H1 (cell line): ENCODE measurements around the gene LRP5. TPM values are rescaled to one million over a fixed set of nuclear protein-coding genes. Genes with fewer than 3 reads are reported as not detected.

Experiments used
- CTCF ChIA-PET: fragments of 300-600 bp; sonication (Branson Sonifier 250); formaldehyde crosslinking; loops from one replicate; lab custom pipeline; 2021; ENCODE audit not compliant: partially characterized antibody; lab: Charles Lee
- POLR2A ChIA-PET: fragments of 300-600 bp; sonication (Branson Sonifier 250); formaldehyde crosslinking; loops from one replicate; lab custom pipeline; 2021; ENCODE audit warnings: inconsistent platforms; ENCODE audit not compliant: partially characterized antibody; lab: Charles Lee
- DNase-seq, 2 experiments: peaks; one replicate each; pipeline versions ENCODE4 v3.0.0 to v3.0.0-alpha.2; 2010 to 2022; ENCODE audit warnings: low spot score in 2 of 2, low read depth in 1 of 2, mixed read lengths in 1 of 2
- FAIRE-seq: peaks from 2 replicates; lab custom pipeline; 2011; peaks lifted over from hg19 to GRCh38; lab: Jason Lieb, UNC
- H2AFZ ChIP-seq: 2 replicates; pipeline ENCODE4 v1.8.1; 2012; ENCODE audit warnings: low read length, inconsistent platforms
- H2AK5ac ChIP-seq: 2 replicates; pipeline ENCODE4 v1.6.1; 2013; ENCODE audit warnings: low read depth, low read length
- H2BK120ac ChIP-seq: replicated peaks from 2 replicates; pipeline ENCODE3; 2013; ENCODE audit warnings: low read depth, low read length, inconsistent platforms
- H2BK12ac ChIP-seq: 2 replicates; pipeline ENCODE4 v1.6.1; 2013; ENCODE audit warnings: low read depth, low read length
- H2BK15ac ChIP-seq: 2 replicates; pipeline ENCODE4 v1.6.1; 2013; ENCODE audit warnings: low read length
- H2BK20ac ChIP-seq: 2 replicates; pipeline ENCODE4 v1.6.1; 2013; ENCODE audit warnings: low read length
- H2BK5ac ChIP-seq: 2 replicates; pipeline ENCODE4 v1.6.1; 2013; ENCODE audit warnings: low read depth, low read length
- H3K14ac ChIP-seq: 2 replicates; pipeline ENCODE4 v1.6.1; 2013; ENCODE audit warnings: inconsistent platforms; ENCODE audit not compliant: insufficient read length
- H3K18ac ChIP-seq: 2 replicates; pipeline ENCODE4 v1.6.1; 2013; ENCODE audit warnings: low read length; ENCODE audit errors: extremely low read depth
- H3K23ac ChIP-seq: 2 replicates; pipeline ENCODE4 v1.6.1; 2013; ENCODE audit warnings: inconsistent platforms; ENCODE audit not compliant: insufficient read length
- H3K23me2 ChIP-seq: 2 replicates; pipeline ENCODE4 v1.6.1; 2013; ENCODE audit warnings: low read depth, low read length
- H3K27ac ChIP-seq: 2 replicates; pipeline ENCODE4 v1.6.1; 2011; ENCODE audit warnings: low read depth, low read length, inconsistent platforms
- H3K27me3 ChIP-seq, 4 experiments: replicated peaks in 1 of 4; 1 replicate in 1 of 4; 2 replicates in 3 of 4; pipeline versions ENCODE4 v1.6.1 to v1.8.1; 2011 to 2013; ENCODE audit warnings: low read length in 3 of 4, mild to moderate bottlenecking in 3 of 4, inconsistent platforms in 2 of 4, mixed read lengths in 2 of 4, moderate library complexity in 1 of 4; ENCODE audit not compliant: control insufficient read depth in 3 of 4, insufficient read depth in 3 of 4; ENCODE audit errors: extremely low read depth in 1 of 4
- H3K36me3 ChIP-seq, 4 experiments: 2 replicates each; pipeline versions ENCODE4 v1.6.1 to v1.8.1; 2011 to 2013; ENCODE audit warnings: mild to moderate bottlenecking in 4 of 4, low read length in 3 of 4, moderate library complexity in 2 of 4, control low read depth in 1 of 4, inconsistent platforms in 1 of 4; ENCODE audit not compliant: insufficient read depth in 4 of 4, control insufficient read depth in 2 of 4
- H3K4ac ChIP-seq: replicated peaks from 2 replicates; pipeline ENCODE3; 2013; ENCODE audit warnings: low read length, low read depth, mixed read lengths, inconsistent platforms; ENCODE audit not compliant: insufficient read length
- H3K4me1 ChIP-seq, 4 experiments: replicated peaks in 1 of 4; 1 replicate in 1 of 4; 2 replicates in 3 of 4; pipeline versions ENCODE4 v1.6.1 to v1.8.1; 2011 to 2013; ENCODE audit warnings: low read length in 3 of 4, inconsistent platforms in 2 of 4, mixed read lengths in 1 of 4; ENCODE audit not compliant: insufficient read depth in 4 of 4, control insufficient read depth in 3 of 4
- H3K4me2 ChIP-seq, 2 experiments: 2 replicates each; pipeline versions ENCODE4 v1.6.1 to v1.8.1; 2011 to 2013; ENCODE audit warnings: low read depth in 2 of 2, low read length in 2 of 2, control low read depth in 1 of 2, inconsistent platforms in 1 of 2, mild to moderate bottlenecking in 1 of 2; ENCODE audit not compliant: insufficient read depth in 1 of 2
- H3K4me3 ChIP-seq, 4 experiments: fragments of 200-600, 300-600 bp in 1 of 4; sonication (generic), shearing (Covaris generic), sonication (Bioruptor Twin) in 1 of 4; 2 replicates each; pipeline versions ENCODE4 v1.5.1 to v1.8.1; 2011 to 2016; ENCODE audit warnings: low read length in 4 of 4, low read depth in 3 of 4, control low read depth in 2 of 4, inconsistent platforms in 2 of 4, mild to moderate bottlenecking in 2 of 4, mixed read lengths in 1 of 4, moderate library complexity in 1 of 4; ENCODE audit not compliant: insufficient read depth in 2 of 4; ENCODE audit errors: extremely low read depth in 1 of 4
- H3K56ac ChIP-seq: replicated peaks from 2 replicates; pipeline ENCODE3; 2013; ENCODE audit warnings: low read depth, mild to moderate bottlenecking, mixed read lengths, low read length, inconsistent platforms; ENCODE audit not compliant: insufficient read length
- H3K79me1 ChIP-seq: 2 replicates; pipeline ENCODE4 v1.6.1; 2013; ENCODE audit warnings: low read depth, low read length, control low read depth
- H3K79me2 ChIP-seq, 2 experiments: 2 replicates each; pipeline versions ENCODE4 v1.6.1 to v1.8.1; 2012 to 2013; ENCODE audit warnings: low read length in 2 of 2, mild to moderate bottlenecking in 2 of 2, inconsistent platforms in 1 of 2; ENCODE audit not compliant: insufficient read depth in 2 of 2, control insufficient read depth in 1 of 2
- H3K9ac ChIP-seq, 4 experiments: replicated peaks in 1 of 4; 1 replicate in 1 of 4; 2 replicates in 3 of 4; pipeline versions ENCODE4 v1.6.1 to v1.8.1; 2011 to 2013; ENCODE audit warnings: low read depth in 3 of 4, low read length in 3 of 4, control low read depth in 2 of 4, mild to moderate bottlenecking in 2 of 4, moderate library complexity in 2 of 4, inconsistent platforms in 1 of 4; ENCODE audit errors: extremely low read depth in 1 of 4
- H3K9me3 ChIP-seq, 2 experiments: 2 replicates each; pipeline versions ENCODE4 v1.6.1 to v1.8.1; 2012 to 2013; ENCODE audit warnings: mild to moderate bottlenecking in 2 of 2, moderate library complexity in 2 of 2, control low read depth in 1 of 2, inconsistent platforms in 1 of 2, low read depth in 1 of 2, low read length in 1 of 2, mixed read lengths in 1 of 2; ENCODE audit not compliant: insufficient read depth in 2 of 2
- H4K20me1 ChIP-seq, 2 experiments: replicated peaks in 1 of 2; 2 replicates each; pipeline versions ENCODE3 to v1.8.1; 2011 to 2013; ENCODE audit warnings: inconsistent platforms in 2 of 2, low read length in 2 of 2, mild to moderate bottlenecking in 1 of 2; ENCODE audit not compliant: insufficient read depth in 2 of 2, control insufficient read depth in 1 of 2
- H4K5ac ChIP-seq: 2 replicates; pipeline ENCODE4 v1.6.1; 2013; ENCODE audit warnings: low read length, low read depth, mixed read lengths, inconsistent platforms; ENCODE audit not compliant: insufficient read length
- H4K8ac ChIP-seq: 2 replicates; pipeline ENCODE4 v1.8.0; 2013; ENCODE audit warnings: mild to moderate bottlenecking, moderate library complexity, low read length, inconsistent platforms; ENCODE audit not compliant: insufficient read depth; ENCODE audit errors: extremely low read depth
- H4K91ac ChIP-seq: replicated peaks from 2 replicates; pipeline ENCODE3; 2013; ENCODE audit warnings: low read length, mixed read lengths, inconsistent platforms; ENCODE audit not compliant: insufficient read length
- EZH2 ChIP-seq: fragments of 200-600 bp; sonication (generic); IDR thresholded peaks from 2 replicates; pipeline ENCODE4 v1.7.1; 2012; ENCODE audit warnings: low read depth, mild to moderate bottlenecking, moderate library complexity, low read length, inconsistent platforms; ENCODE audit not compliant: severe bottlenecking
- MAX ChIP-seq: IDR thresholded peaks from 2 replicates; pipeline ENCODE4 v1.6.1; 2012; ENCODE audit warnings: inconsistent platforms
- WGBS, 2 experiments: shearing (Covaris generic) in 1 of 2; methylation state at CpG; one replicate each; pipeline versions ENCODE4 v1.1.6 to v1.1.7; 2013 to 2015; ENCODE audit warnings: low lambda C conversion rate in 2 of 2, mixed read lengths in 2 of 2, inconsistent platforms in 1 of 2, low coverage in 1 of 2, missing lambda C conversion rate in 1 of 2; ENCODE audit not compliant: insufficient replicate concordance in 2 of 2, insufficient coverage in 1 of 2, insufficient read length in 1 of 2; ENCODE audit errors: extremely low coverage in 1 of 2, missing lambda C conversion rate in 1 of 2; 5-methylcytosine and 5-hydroxymethylcytosine counted together
- polyA plus RNA-seq, 7 experiments: library from polyadenylated mRNA; depleted of rRNA in 3 of 7; stranded (reverse) in 5 of 7; unstranded in 2 of 7; fragments of >200 nt in 5 of 7; fragments of 200-250 nt in 2 of 7; gene quantifications; 1 replicate in 5 of 7; 2 replicates in 1 of 7; 4 replicates in 1 of 7; pipeline versions ENCODE4 v1.2.1 to v1.2.3, GENCODE V29; 2011 to 2013; ENCODE audit warnings: missing spikeins in 2 of 7, mixed read lengths in 2 of 7
- total RNA-seq: library from RNA; stranded (reverse); fragmentation: NEBNext Ultra II Directional; extraction: Animal tissue kit (Norgen Biotek cat#: 25700); gene quantifications from 2 replicates; pipeline ENCODE4 v1.2.1, GENCODE V29; 2021

Gene LRP5
- total and polyA plus RNA-seq, 2 of the 8 experiments (the other 6 are each of a cell fraction or from before 2014, with no cell fraction given): 19.0 to 38.9 TPM

DNA sequence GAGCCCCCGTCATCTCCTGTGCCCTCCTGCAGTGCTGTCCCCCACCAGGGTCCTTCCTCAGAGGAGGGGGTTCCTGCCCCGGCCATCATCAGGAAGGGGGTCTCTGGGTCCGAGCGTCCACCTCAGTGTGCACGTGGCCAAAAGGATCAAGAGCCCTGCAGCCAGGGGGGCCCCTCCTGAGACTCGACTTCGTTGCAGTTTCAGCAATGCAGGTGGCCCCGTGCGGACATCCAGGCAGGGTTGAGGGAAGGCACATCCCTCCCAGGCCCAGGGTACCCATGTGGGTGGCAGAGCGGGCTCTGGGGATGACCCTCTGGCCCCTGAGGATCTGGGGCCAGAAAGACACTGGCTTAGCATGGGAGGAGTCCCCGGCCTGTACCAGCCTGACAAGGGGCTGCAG lies 41.3 kb downstream of the LRP5 start:
- H4K20me1 ChIP-seq: peaks cover 3 to 12% of the 10 kb centered on the region in 2 experiments
- no peaks in the 10 kb centered on the region for H3K27me3 ChIP-seq
- H3K56ac ChIP-seq: no peak overlapping the region
- H3K23me2 ChIP-seq: peaks cover 6% of the 10 kb centered on the region; the same call in 1 of the 2 replicates
- peak overlapping the region; percentile 52; the same call in 1 of the 2 replicates for H2BK5ac ChIP-seq
- H3K4ac ChIP-seq: no peak overlapping the region
- H4K91ac ChIP-seq: peak overlapping the region; percentile 65
- H3K14ac ChIP-seq: no peak overlapping the region
- H3K36me3 ChIP-seq: peaks cover 0 to 10% (median 5%) of the 10 kb centered on the region in 4 experiments; a peak in 3 of 8 replicates
- 0 out of 2 replicates have a peak overlapping the region, but pooled peaks have one; percentile 27 for H3K27ac ChIP-seq
- DNase-seq (no peak), FAIRE-seq (no peak)
- H3K4me2 ChIP-seq: no peak overlapping the region
- peaks cover 0 to 7% of the 10 kb centered on the region in 2 experiments; a peak in 2 of 4 replicates for H3K79me2 ChIP-seq
- H3K4me3 ChIP-seq: no peak overlapping the region
- CTCF ChIA-PET: interaction anchor here (3.1 kb wide), 1 partner anchor 28 kb away, joined by 10 read pairs; no protein-coding TSS in a partner anchor
- no peak overlapping the region for H4K5ac ChIP-seq
- peaks cover 7% of the 10 kb centered on the region for H3K79me1 ChIP-seq
- no peak overlapping the region for H2BK12ac ChIP-seq
- H3K4me1 ChIP-seq: peaks cover 0 to 13% (median 7%) of the 10 kb centered on the region in 4 experiments; a peak in 6 of 7 replicates
- WGBS, 2 experiments: 79% methylated on average over 7 of the region's 11 CpGs; no CpG with 5 or more reads in 1 of the 2 experiments
- POLR2A ChIA-PET: interaction anchor here (2.1 kb wide), 1 partner anchor 11 kb away, joined by 10 read pairs; no protein-coding TSS in a partner anchor
- H3K23ac ChIP-seq: no peak overlapping the region
- no peak overlapping the region for H2AFZ ChIP-seq
- no peak overlapping the region for H2BK15ac ChIP-seq
- TF ChIP-seq EZH2: no peak
- TF ChIP-seq MAX: 0 out of 2 replicates have a peak, but pooled peaks have one; percentile 4
- no peak overlapping the region for H3K9ac ChIP-seq
- H4K8ac ChIP-seq: no peak overlapping the region
- H2AK5ac ChIP-seq: no peak overlapping the region
- no peak overlapping the region for H2BK20ac ChIP-seq
- peaks cover 0 to 3% of the 10 kb centered on the region in 2 experiments; a peak in 2 of 4 replicates for H3K9me3 ChIP-seq
- no peak overlapping the region for H2BK120ac ChIP-seq
- H3K18ac ChIP-seq: no peak overlapping the region; the same call in 1 of the 2 replicates
